H1 (cell line): ENCODE results near the gene EBLN2. TPM values are rescaled to one million over a fixed set of nuclear protein-coding genes. Genes with fewer than 3 reads are reported as not detected.

Experiments used
- CTCF ChIA-PET: fragments of 300-600 bp; sonication (Branson Sonifier 250); formaldehyde crosslinking; loops from one replicate; lab custom pipeline; 2021; ENCODE audit not compliant: partially characterized antibody; lab: Charles Lee
- POLR2A ChIA-PET: fragments of 300-600 bp; sonication (Branson Sonifier 250); formaldehyde crosslinking; loops from one replicate; lab custom pipeline; 2021; ENCODE audit warnings: inconsistent platforms; ENCODE audit not compliant: partially characterized antibody; lab: Charles Lee
- DNase-seq, 2 experiments: peaks; one replicate each; pipeline versions ENCODE4 v3.0.0 to v3.0.0-alpha.2; 2010 to 2022; ENCODE audit warnings: low spot score in 2 of 2, low read depth in 1 of 2, mixed read lengths in 1 of 2
- FAIRE-seq: peaks from 2 replicates; lab custom pipeline; 2011; peaks lifted over from hg19 to GRCh38; lab: Jason Lieb, UNC
- H2AFZ ChIP-seq: 2 replicates; pipeline ENCODE4 v1.8.1; 2012; ENCODE audit warnings: low read length, inconsistent platforms
- H2AK5ac ChIP-seq: 2 replicates; pipeline ENCODE4 v1.6.1; 2013; ENCODE audit warnings: low read depth, low read length
- H2BK120ac ChIP-seq: replicated peaks from 2 replicates; pipeline ENCODE3; 2013; ENCODE audit warnings: low read depth, low read length, inconsistent platforms
- H2BK12ac ChIP-seq: 2 replicates; pipeline ENCODE4 v1.6.1; 2013; ENCODE audit warnings: low read depth, low read length
- H2BK15ac ChIP-seq: 2 replicates; pipeline ENCODE4 v1.6.1; 2013; ENCODE audit warnings: low read length
- H2BK20ac ChIP-seq: 2 replicates; pipeline ENCODE4 v1.6.1; 2013; ENCODE audit warnings: low read length
- H2BK5ac ChIP-seq: 2 replicates; pipeline ENCODE4 v1.6.1; 2013; ENCODE audit warnings: low read depth, low read length
- H3K14ac ChIP-seq: 2 replicates; pipeline ENCODE4 v1.6.1; 2013; ENCODE audit warnings: inconsistent platforms; ENCODE audit not compliant: insufficient read length
- H3K18ac ChIP-seq: 2 replicates; pipeline ENCODE4 v1.6.1; 2013; ENCODE audit warnings: low read length; ENCODE audit errors: extremely low read depth
- H3K23ac ChIP-seq: 2 replicates; pipeline ENCODE4 v1.6.1; 2013; ENCODE audit warnings: inconsistent platforms; ENCODE audit not compliant: insufficient read length
- H3K23me2 ChIP-seq: 2 replicates; pipeline ENCODE4 v1.6.1; 2013; ENCODE audit warnings: low read depth, low read length
- H3K27ac ChIP-seq: 2 replicates; pipeline ENCODE4 v1.6.1; 2011; ENCODE audit warnings: low read depth, low read length, inconsistent platforms
- H3K27me3 ChIP-seq, 4 experiments: replicated peaks in 1 of 4; 1 replicate in 1 of 4; 2 replicates in 3 of 4; pipeline versions ENCODE4 v1.6.1 to v1.8.1; 2011 to 2013; ENCODE audit warnings: low read length in 3 of 4, mild to moderate bottlenecking in 3 of 4, inconsistent platforms in 2 of 4, mixed read lengths in 2 of 4, moderate library complexity in 1 of 4; ENCODE audit not compliant: control insufficient read depth in 3 of 4, insufficient read depth in 3 of 4; ENCODE audit errors: extremely low read depth in 1 of 4
- H3K36me3 ChIP-seq, 4 experiments: 2 replicates each; pipeline versions ENCODE4 v1.6.1 to v1.8.1; 2011 to 2013; ENCODE audit warnings: mild to moderate bottlenecking in 4 of 4, low read length in 3 of 4, moderate library complexity in 2 of 4, control low read depth in 1 of 4, inconsistent platforms in 1 of 4; ENCODE audit not compliant: insufficient read depth in 4 of 4, control insufficient read depth in 2 of 4
- H3K4ac ChIP-seq: replicated peaks from 2 replicates; pipeline ENCODE3; 2013; ENCODE audit warnings: low read length, low read depth, mixed read lengths, inconsistent platforms; ENCODE audit not compliant: insufficient read length
- H3K4me1 ChIP-seq, 4 experiments: replicated peaks in 1 of 4; 1 replicate in 1 of 4; 2 replicates in 3 of 4; pipeline versions ENCODE4 v1.6.1 to v1.8.1; 2011 to 2013; ENCODE audit warnings: low read length in 3 of 4, inconsistent platforms in 2 of 4, mixed read lengths in 1 of 4; ENCODE audit not compliant: insufficient read depth in 4 of 4, control insufficient read depth in 3 of 4
- H3K4me2 ChIP-seq, 2 experiments: 2 replicates each; pipeline versions ENCODE4 v1.6.1 to v1.8.1; 2011 to 2013; ENCODE audit warnings: low read depth in 2 of 2, low read length in 2 of 2, control low read depth in 1 of 2, inconsistent platforms in 1 of 2, mild to moderate bottlenecking in 1 of 2; ENCODE audit not compliant: insufficient read depth in 1 of 2
- H3K4me3 ChIP-seq, 4 experiments: fragments of 200-600, 300-600 bp in 1 of 4; sonication (generic), shearing (Covaris generic), sonication (Bioruptor Twin) in 1 of 4; 2 replicates each; pipeline versions ENCODE4 v1.5.1 to v1.8.1; 2011 to 2016; ENCODE audit warnings: low read length in 4 of 4, low read depth in 3 of 4, control low read depth in 2 of 4, inconsistent platforms in 2 of 4, mild to moderate bottlenecking in 2 of 4, mixed read lengths in 1 of 4, moderate library complexity in 1 of 4; ENCODE audit not compliant: insufficient read depth in 2 of 4; ENCODE audit errors: extremely low read depth in 1 of 4
- H3K56ac ChIP-seq: replicated peaks from 2 replicates; pipeline ENCODE3; 2013; ENCODE audit warnings: low read depth, mild to moderate bottlenecking, mixed read lengths, low read length, inconsistent platforms; ENCODE audit not compliant: insufficient read length
- H3K79me1 ChIP-seq: 2 replicates; pipeline ENCODE4 v1.6.1; 2013; ENCODE audit warnings: low read depth, low read length, control low read depth
- H3K79me2 ChIP-seq, 2 experiments: 2 replicates each; pipeline versions ENCODE4 v1.6.1 to v1.8.1; 2012 to 2013; ENCODE audit warnings: low read length in 2 of 2, mild to moderate bottlenecking in 2 of 2, inconsistent platforms in 1 of 2; ENCODE audit not compliant: insufficient read depth in 2 of 2, control insufficient read depth in 1 of 2
- H3K9ac ChIP-seq, 4 experiments: replicated peaks in 1 of 4; 1 replicate in 1 of 4; 2 replicates in 3 of 4; pipeline versions ENCODE4 v1.6.1 to v1.8.1; 2011 to 2013; ENCODE audit warnings: low read depth in 3 of 4, low read length in 3 of 4, control low read depth in 2 of 4, mild to moderate bottlenecking in 2 of 4, moderate library complexity in 2 of 4, inconsistent platforms in 1 of 4; ENCODE audit errors: extremely low read depth in 1 of 4
- H3K9me3 ChIP-seq, 2 experiments: 2 replicates each; pipeline versions ENCODE4 v1.6.1 to v1.8.1; 2012 to 2013; ENCODE audit warnings: mild to moderate bottlenecking in 2 of 2, moderate library complexity in 2 of 2, control low read depth in 1 of 2, inconsistent platforms in 1 of 2, low read depth in 1 of 2, low read length in 1 of 2, mixed read lengths in 1 of 2; ENCODE audit not compliant: insufficient read depth in 2 of 2
- H4K20me1 ChIP-seq, 2 experiments: replicated peaks in 1 of 2; 2 replicates each; pipeline versions ENCODE3 to v1.8.1; 2011 to 2013; ENCODE audit warnings: inconsistent platforms in 2 of 2, low read length in 2 of 2, mild to moderate bottlenecking in 1 of 2; ENCODE audit not compliant: insufficient read depth in 2 of 2, control insufficient read depth in 1 of 2
- H4K5ac ChIP-seq: 2 replicates; pipeline ENCODE4 v1.6.1; 2013; ENCODE audit warnings: low read length, low read depth, mixed read lengths, inconsistent platforms; ENCODE audit not compliant: insufficient read length
- H4K8ac ChIP-seq: 2 replicates; pipeline ENCODE4 v1.8.0; 2013; ENCODE audit warnings: mild to moderate bottlenecking, moderate library complexity, low read length, inconsistent platforms; ENCODE audit not compliant: insufficient read depth; ENCODE audit errors: extremely low read depth
- H4K91ac ChIP-seq: replicated peaks from 2 replicates; pipeline ENCODE3; 2013; ENCODE audit warnings: low read length, mixed read lengths, inconsistent platforms; ENCODE audit not compliant: insufficient read length
- BCL11A ChIP-seq, 2 experiments: IDR thresholded peaks; one replicate each; pipeline ENCODE4 v1.6.1; 2011; ENCODE audit warnings: low read depth in 2 of 2, low read length in 2 of 2, mild to moderate bottlenecking in 2 of 2
- EZH2 ChIP-seq: fragments of 200-600 bp; sonication (generic); IDR thresholded peaks from 2 replicates; pipeline ENCODE4 v1.7.1; 2012; ENCODE audit warnings: low read depth, mild to moderate bottlenecking, moderate library complexity, low read length, inconsistent platforms; ENCODE audit not compliant: severe bottlenecking
- KDM4A ChIP-seq: IDR thresholded peaks from one replicate; pipeline ENCODE4 v1.7.1; 2012; ENCODE audit warnings: low read depth, mild to moderate bottlenecking, moderate library complexity, low read length, inconsistent platforms; ENCODE audit not compliant: severe bottlenecking
- RAD21 ChIP-seq, 2 experiments: IDR thresholded peaks in 1 of 2; conservative IDR thresholded peaks in 1 of 2; 2 replicates each; pipeline ENCODE4 v1.6.1; 2011; ENCODE audit warnings: low read depth in 2 of 2, low read length in 2 of 2, improper control_type of control experiment in 1 of 2, inconsistent platforms in 1 of 2, mild to moderate bottlenecking in 1 of 2, moderate library complexity in 1 of 2
- SIRT6 ChIP-seq: IDR thresholded peaks from one replicate; pipeline ENCODE4 v1.7.1; 2012; ENCODE audit warnings: low read length, inconsistent platforms
- SIX5 ChIP-seq: IDR thresholded peaks from 2 replicates; pipeline ENCODE4 v1.6.1; 2011; ENCODE audit warnings: mild to moderate bottlenecking, low read depth, low read length
- SP1 ChIP-seq: IDR thresholded peaks from 2 replicates; pipeline ENCODE4 v1.6.1; 2011; ENCODE audit warnings: low read depth, low read length
- SP2 ChIP-seq: IDR thresholded peaks from 2 replicates; pipeline ENCODE4 v1.6.1; 2012; ENCODE audit warnings: mild to moderate bottlenecking, low read length, inconsistent platforms
- SP4 ChIP-seq: IDR thresholded peaks from 2 replicates; pipeline ENCODE4 v1.6.1; 2012; ENCODE audit warnings: low read length, inconsistent platforms
- TAF1 ChIP-seq: IDR thresholded peaks from 2 replicates; pipeline ENCODE4 v1.6.1; 2011; ENCODE audit warnings: mild to moderate bottlenecking, low read depth, low read length
- TAF7 ChIP-seq: optimal IDR thresholded peaks from 2 replicates; pipeline ENCODE3; 2011; ENCODE audit warnings: low read depth, mild to moderate bottlenecking, inconsistent platforms, low read length, moderate library complexity, borderline replicate concordance
- ZNF274 ChIP-seq: IDR thresholded peaks from 2 replicates; pipeline ENCODE4 v1.7.0; 2012; ENCODE audit warnings: low read length, borderline replicate concordance; ENCODE audit errors: extremely low read depth
- polyA plus RNA-seq, 7 experiments: library from polyadenylated mRNA; depleted of rRNA in 3 of 7; stranded (reverse) in 5 of 7; unstranded in 2 of 7; fragments of >200 nt in 5 of 7; fragments of 200-250 nt in 2 of 7; gene quantifications; 1 replicate in 5 of 7; 2 replicates in 1 of 7; 4 replicates in 1 of 7; pipeline versions ENCODE4 v1.2.1 to v1.2.3, GENCODE V29; 2011 to 2013; ENCODE audit warnings: missing spikeins in 2 of 7, mixed read lengths in 2 of 7
- total RNA-seq: library from RNA; stranded (reverse); fragmentation: NEBNext Ultra II Directional; extraction: Animal tissue kit (Norgen Biotek cat#: 25700); gene quantifications from 2 replicates; pipeline ENCODE4 v1.2.1, GENCODE V29; 2021
- TF ChIP-seq, protein P1 (sequence below): IDR thresholded peaks from 2 replicates; pipeline ENCODE4 v1.6.1; 2012; ENCODE audit warnings: low read length, inconsistent platforms

EBLN2 gene
- total and polyA plus RNA-seq, 2 of the 8 experiments (the other 6 are each of a cell fraction or from before 2014, with no cell fraction given) = 1.9 to 3.8 TPM

- H3K18ac ChIP-seq = no peak overlapping the region
- CTCF ChIA-PET = interaction anchor here (0.5 to 6.2 kb wide), 23 partner anchors 10 to 592 kb away, joined by 3 to 41 read pairs (median 4); no protein-coding TSS in a partner anchor
- no peak overlapping the region for H3K4me3 ChIP-seq
- H3K27me3 ChIP-seq = no peaks in the 10 kb centered on the region
- H3K9me3 ChIP-seq = no peaks in the 10 kb centered on the region
- H3K4me1 ChIP-seq = no peaks in the 10 kb centered on the region
- no peak overlapping the region for H2BK5ac ChIP-seq
- no peak overlapping the region for H3K23ac ChIP-seq
- no peaks in the 10 kb centered on the region for H3K23me2 ChIP-seq
- H2BK120ac ChIP-seq = no peak overlapping the region
- no peak overlapping the region for H4K91ac ChIP-seq
- no peak overlapping the region for H3K56ac ChIP-seq
- no peak overlapping the region for H4K8ac ChIP-seq
- peaks cover 0 to 24% of the 10 kb centered on the region in 2 experiments; a peak in 3 of 4 replicates for H3K79me2 ChIP-seq
- H3K4ac ChIP-seq = no peak overlapping the region
- DNase-seq (no peak), FAIRE-seq (no peak)
- H3K27ac ChIP-seq = no peak overlapping the region
- H4K5ac ChIP-seq = no peak overlapping the region
- H2AK5ac ChIP-seq = no peak overlapping the region
- H2BK20ac ChIP-seq = no peak overlapping the region
- H4K20me1 ChIP-seq = peaks cover 2 to 5% of the 10 kb centered on the region in 2 experiments
- no peak overlapping the region for H2AFZ ChIP-seq
- H3K36me3 ChIP-seq = peaks cover 0 to 11% (median 3%) of the 10 kb centered on the region in 4 experiments; a peak in 4 of 8 replicates
- no peak overlapping the region for H2BK12ac ChIP-seq
- H3K4me2 ChIP-seq = no peak overlapping the region
- POLR2A ChIA-PET = interaction anchor here (1.1 to 1.5 kb wide), 4 partner anchors 10 to 169 kb away, joined by 3 to 6 read pairs (median 3); partner anchors contain the start of genes GXYLT2 and PPP4R2
- TF ChIP-seq SP1 = no peak
- no peak for TF ChIP-seq ZNF274
- no peak for TF ChIP-seq SP4
- no peak for TF ChIP-seq TAF1
- TF ChIP-seq RAD21 (IDR thresholded peaks at IDR 0.05 in 1 of 2, conservative IDR thresholded peaks at IDR 0.05 in 1 of 2; ENCODE audit: low read depth in 2 of 2, low read length in 2 of 2) = no peak
- TF ChIP-seq BCL11A (IDR thresholded peaks at IDR 0.05; ENCODE audit: low read depth in 2 of 2, low read length in 2 of 2) = no peak
- TF ChIP-seq, protein P1, sequence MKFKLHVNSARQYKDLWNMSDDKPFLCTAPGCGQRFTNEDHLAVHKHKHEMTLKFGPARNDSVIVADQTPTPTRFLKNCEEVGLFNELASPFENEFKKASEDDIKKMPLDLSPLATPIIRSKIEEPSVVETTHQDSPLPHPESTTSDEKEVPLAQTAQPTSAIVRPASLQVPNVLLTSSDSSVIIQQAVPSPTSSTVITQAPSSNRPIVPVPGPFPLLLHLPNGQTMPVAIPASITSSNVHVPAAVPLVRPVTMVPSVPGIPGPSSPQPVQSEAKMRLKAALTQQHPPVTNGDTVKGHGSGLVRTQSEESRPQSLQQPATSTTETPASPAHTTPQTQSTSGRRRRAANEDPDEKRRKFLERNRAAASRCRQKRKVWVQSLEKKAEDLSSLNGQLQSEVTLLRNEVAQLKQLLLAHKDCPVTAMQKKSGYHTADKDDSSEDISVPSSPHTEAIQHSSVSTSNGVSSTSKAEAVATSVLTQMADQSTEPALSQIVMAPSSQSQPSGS = no peak
- TF ChIP-seq SP2 = no peak
- no peak for TF ChIP-seq SIX5
- TF ChIP-seq SIRT6 = no peak
- TF ChIP-seq EZH2 = no peak
- TF ChIP-seq TAF7 = no peak
- no peak for TF ChIP-seq KDM4A
- TF ChIP-seq, all 59 proteins: peak for 0
- no peak overlapping the region for H3K14ac ChIP-seq
- H3K9ac ChIP-seq = no peak overlapping the region
- H3K79me1 ChIP-seq = 0 out of 2 replicates have a peak, but pooled peaks cover 2% of the 10 kb centered on the region
- H2BK15ac ChIP-seq = no peak overlapping the region
Observed at GRCh38 chr3:73056845-73057150, 4.7 kb upstream of the EBLN2 start.
